Measurements from ENCODE around the gene STX1A.
"Not testable (repeated sequence)": the region's sequence is repeated elsewhere in the genome, so short reads cannot be mapped to it uniquely, and the experiment has no call there.

STX1A gene

GRCh38 chr7:73669858-73670385 lies 49.5 kb downstream of the STX1A start:
- no peaks in the 10 kb centered on the region for H3K36me3 ChIP-seq (ENCODE audit: control insufficient read depth, insufficient read depth, low read length)
- no peaks in the 10 kb centered on the region for H3K9me3 ChIP-seq (ENCODE audit: control insufficient read depth, insufficient read depth, low read length)
- H3K4me3 ChIP-seq (ENCODE audit: low read length), result no peak overlapping the region
- H3K27ac ChIP-seq (ENCODE audit: low read length), result no peak overlapping the region
- H3K4me1 ChIP-seq (ENCODE audit: control insufficient read depth, insufficient read depth, low read length), result peaks cover 6% of the 10 kb centered on the region
- no peaks in the 10 kb centered on the region for H3K27me3 ChIP-seq (ENCODE audit: control insufficient read depth, insufficient read depth, low read length)
- no peak for DNase-seq (ENCODE audit: low read depth, low spot score)
- WGBS (ENCODE audit: insufficient coverage, insufficient read length), result no CpG with 5 or more reads among the region's 12 CpGs

GRCh38 chr7:73669288-73669701 lies 50.2 kb downstream of the STX1A start:
- Histone ChIP-seq H3K4me3 (ENCODE audit: low read length) (no peak overlapping the region), H3K36me3 (ENCODE audit: control insufficient read depth, insufficient read depth, low read length) (no peaks in the 10 kb centered on the region), H3K4me1 (ENCODE audit: control insufficient read depth, insufficient read depth, low read length) (peaks cover 8% of the 10 kb centered on the region), H3K27me3 (ENCODE audit: control insufficient read depth, insufficient read depth, low read length) (no peaks in the 10 kb centered on the region), H3K9me3 (ENCODE audit: control insufficient read depth, insufficient read depth, low read length) (no peaks in the 10 kb centered on the region), H3K27ac (ENCODE audit: low read length) (no peak overlapping the region)
- DNase-seq (ENCODE audit: low read depth, low spot score), result no peak
- WGBS (ENCODE audit: insufficient coverage, insufficient read length), result no CpG with 5 or more reads among the region's 19 CpGs

GRCh38 chr7:73668886-73669230 lies 50.6 kb downstream of the STX1A start:
- WGBS (ENCODE audit: insufficient coverage, insufficient read length), result no CpG with 5 or more reads among the region's 5 CpGs
- Histone ChIP-seq H3K4me1 (ENCODE audit: control insufficient read depth, insufficient read depth, low read length) (peaks cover 8% of the 10 kb centered on the region), H3K4me3 (ENCODE audit: low read length) (peak overlapping the region; percentile 77; the same call in 1 of the 2 replicates), H3K27me3 (ENCODE audit: control insufficient read depth, insufficient read depth, low read length) (no peaks in the 10 kb centered on the region), H3K36me3 (ENCODE audit: control insufficient read depth, insufficient read depth, low read length) (no peaks in the 10 kb centered on the region), H3K9me3 (ENCODE audit: control insufficient read depth, insufficient read depth, low read length) (no peaks in the 10 kb centered on the region), H3K27ac (ENCODE audit: low read length) (no peak overlapping the region)
- no peak for DNase-seq (ENCODE audit: low read depth, low spot score)

- Histone ChIP-seq H3K4me1 (ENCODE audit: control insufficient read depth, insufficient read depth, low read length) (peaks cover 8% of the 10 kb centered on the region), H3K27me3 (ENCODE audit: control insufficient read depth, insufficient read depth, low read length) (no peaks in the 10 kb centered on the region), H3K9me3 (ENCODE audit: control insufficient read depth, insufficient read depth, low read length) (no peaks in the 10 kb centered on the region), H3K36me3 (ENCODE audit: control insufficient read depth, insufficient read depth, low read length) (no peaks in the 10 kb centered on the region), H3K4me3 (ENCODE audit: low read length) (peak overlapping the region; percentile 77), H3K27ac (ENCODE audit: low read length) (no peak overlapping the region)
- WGBS (ENCODE audit: insufficient coverage, insufficient read length), result no CpG with 5 or more reads among the region's 52 CpGs
- DNase-seq (ENCODE audit: low read depth, low spot score), result no peak
Measured at GRCh38 chr7:73668103-73668885, 51.2 kb downstream of the STX1A start.

GRCh38 chr7:73667344-73668102 lies 51.9 kb downstream of the STX1A start, which contains the start of gene VPS37D:
Gene VPS37D, plus strand, starts transcription at chr7:73667831. Its CDS starts 128 bp downstream, at chr7:73667959.
- Histone ChIP-seq H3K9me3 (ENCODE audit: control insufficient read depth, insufficient read depth, low read length) (no peaks in the 10 kb centered on the region), H3K4me1 (ENCODE audit: control insufficient read depth, insufficient read depth, low read length) (peaks cover 8% of the 10 kb centered on the region), H3K4me3 (ENCODE audit: low read length) (peak within 1 kb of the TSS; percentile 77), H3K27ac (ENCODE audit: low read length) (no peak within 1 kb of the TSS), H3K36me3 (ENCODE audit: control insufficient read depth, insufficient read depth, low read length) (no peaks in the 10 kb centered on the region), H3K27me3 (ENCODE audit: control insufficient read depth, insufficient read depth, low read length) (no peaks in the 10 kb centered on the region)
- WGBS (ENCODE audit: insufficient coverage, insufficient read length), result no CpG with 5 or more reads among the region's 79 CpGs
- DNase-seq (ENCODE audit: low read depth, low spot score), result peak; percentile 41

- Histone ChIP-seq H3K4me3 (ENCODE audit: low read length) (no peak overlapping the region), H3K27ac (ENCODE audit: low read length) (no peak overlapping the region), H3K4me1 (ENCODE audit: control insufficient read depth, insufficient read depth, low read length) (peaks cover 2% of the 10 kb centered on the region; the same call in 1 of the 2 replicates), H3K27me3 (ENCODE audit: control insufficient read depth, insufficient read depth, low read length) (no peaks in the 10 kb centered on the region), H3K9me3 (ENCODE audit: control insufficient read depth, insufficient read depth, low read length) (no peaks in the 10 kb centered on the region), H3K36me3 (ENCODE audit: control insufficient read depth, insufficient read depth, low read length) (no peaks in the 10 kb centered on the region)
- DNase-seq (ENCODE audit: low read depth, low spot score), result no peak
Measured at GRCh38 chr7:73663033-73663432, 56.4 kb downstream of the STX1A start.

GRCh38 chr7:73660594-73660993 lies 58.9 kb downstream of the STX1A start:
- not testable (repeated sequence) for H3K9me3 ChIP-seq (ENCODE audit: control insufficient read depth, insufficient read depth, low read length); H3K4me3 ChIP-seq (ENCODE audit: low read length); H3K4me1 ChIP-seq (ENCODE audit: control insufficient read depth, insufficient read depth, low read length); H3K27me3 ChIP-seq (ENCODE audit: control insufficient read depth, insufficient read depth, low read length); H3K27ac ChIP-seq (ENCODE audit: low read length); DNase-seq (ENCODE audit: low read depth, low spot score); H3K36me3 ChIP-seq (ENCODE audit: control insufficient read depth, insufficient read depth, low read length)
- no CpG with 5 or more reads among the region's 4 CpGs for WGBS (ENCODE audit: insufficient coverage, insufficient read length)

- WGBS (ENCODE audit: insufficient coverage, insufficient read length), result no CpG with 5 or more reads among the region's 8 CpGs
- H3K27ac ChIP-seq (ENCODE audit: low read length), result no peak overlapping the region
- peaks cover 2% of the 10 kb centered on the region; the same call in 1 of the 2 replicates for H3K4me1 ChIP-seq (ENCODE audit: control insufficient read depth, insufficient read depth, low read length)
- no peaks in the 10 kb centered on the region for H3K27me3 ChIP-seq (ENCODE audit: control insufficient read depth, insufficient read depth, low read length)
- H3K9me3 ChIP-seq (ENCODE audit: control insufficient read depth, insufficient read depth, low read length), result no peaks in the 10 kb centered on the region
- no peak overlapping the region for H3K4me3 ChIP-seq (ENCODE audit: low read length)
- no peaks in the 10 kb centered on the region for H3K36me3 ChIP-seq (ENCODE audit: control insufficient read depth, insufficient read depth, low read length)
- no peak for DNase-seq (ENCODE audit: low read depth, low spot score)
Measured at GRCh38 chr7:73659983-73660382, 59.5 kb downstream of the STX1A start.

GRCh38 chr7:73655309-73655708 lies 64.2 kb downstream of the STX1A start:
- not testable (repeated sequence) for H3K4me1 ChIP-seq (ENCODE audit: control insufficient read depth, insufficient read depth, low read length); H3K27ac ChIP-seq (ENCODE audit: low read length); H3K27me3 ChIP-seq (ENCODE audit: control insufficient read depth, insufficient read depth, low read length); H3K36me3 ChIP-seq (ENCODE audit: control insufficient read depth, insufficient read depth, low read length); H3K9me3 ChIP-seq (ENCODE audit: control insufficient read depth, insufficient read depth, low read length); DNase-seq (ENCODE audit: low read depth, low spot score); H3K4me3 ChIP-seq (ENCODE audit: low read length)
- WGBS (ENCODE audit: insufficient coverage, insufficient read length), result no CpG with 5 or more reads among the region's 4 CpGs

- no peak overlapping the region for H3K4me3 ChIP-seq (ENCODE audit: low read length)
- no peaks in the 10 kb centered on the region for H3K9me3 ChIP-seq (ENCODE audit: control insufficient read depth, insufficient read depth, low read length)
- DNase-seq (ENCODE audit: low read depth, low spot score), result no peak
- no peaks in the 10 kb centered on the region for H3K36me3 ChIP-seq (ENCODE audit: control insufficient read depth, insufficient read depth, low read length)
- H3K27me3 ChIP-seq (ENCODE audit: control insufficient read depth, insufficient read depth, low read length), result peaks cover 5% of the 10 kb centered on the region; the same call in 1 of the 2 replicates
- WGBS (ENCODE audit: insufficient coverage, insufficient read length), result no CpG with 5 or more reads among the region's 11 CpGs
- no peak overlapping the region for H3K27ac ChIP-seq (ENCODE audit: low read length)
- H3K4me1 ChIP-seq (ENCODE audit: control insufficient read depth, insufficient read depth, low read length), result 0 out of 2 replicates have a peak, but pooled peaks cover 1% of the 10 kb centered on the region
Measured at GRCh38 chr7:73652541-73652949, 66.9 kb downstream of the STX1A start.
